A549 treated with AZD9567 at 1 μM for 4 hours (cell line): ENCODE results near the gene LATS1. TPM values are rescaled to one million over a fixed set of nuclear protein-coding genes. Genes with fewer than 3 reads are reported as not detected.

Experiments
- total RNA-seq: library from RNA; stranded (reverse); fragments of 200-300 nt; extraction: Qiagen RNA extraction; gene quantifications from 5 replicates; pipeline ENCODE4 v1.2.3, GENCODE V29; 2022; ENCODE audit not compliant: insufficient read depth

LATS1 gene
- 6.0 to 8.9 TPM (median 8.2 TPM) in 5 replicates for total RNA-seq

DNA sequence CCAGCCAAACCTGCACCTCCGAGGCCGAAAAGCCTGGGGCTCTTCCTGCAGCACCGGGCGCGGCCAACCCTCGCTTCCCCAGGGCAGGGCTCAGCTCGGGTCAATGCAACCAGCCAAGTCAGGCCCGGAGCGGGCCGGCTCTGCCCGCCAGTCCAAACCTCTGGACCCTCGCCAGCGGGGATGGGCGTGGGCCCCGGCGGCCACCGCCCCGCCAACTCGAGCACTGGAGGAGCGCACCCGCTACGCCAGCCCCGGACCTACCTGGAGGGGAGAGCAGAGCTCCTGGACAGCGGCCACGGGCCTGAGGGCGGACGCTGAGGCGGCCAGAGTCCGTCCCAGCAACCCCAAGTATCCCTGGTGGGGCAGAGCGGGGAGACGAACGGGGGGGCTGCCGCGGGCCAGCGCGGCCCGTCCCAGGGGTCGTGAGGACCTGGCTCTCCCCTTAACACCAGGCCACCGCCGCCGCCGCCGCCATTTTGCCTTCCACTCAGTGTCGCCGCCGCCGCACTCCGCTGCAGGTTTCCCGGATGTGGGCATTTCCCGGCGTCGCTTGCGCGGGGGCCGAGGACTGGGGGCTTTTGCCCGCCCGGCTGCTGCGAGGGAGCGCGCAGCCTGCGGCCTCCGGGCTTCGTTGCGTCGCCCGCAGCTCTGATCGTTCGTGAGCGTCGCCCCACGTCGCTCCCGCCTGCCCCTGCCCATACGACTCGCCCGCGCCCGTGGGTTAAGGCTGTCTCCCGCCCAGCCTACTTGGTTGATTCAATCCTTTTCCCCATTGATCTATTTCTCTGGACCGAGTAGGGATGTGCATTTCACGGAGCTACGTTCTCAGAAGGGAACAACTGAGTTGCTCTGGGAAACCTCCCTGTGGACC is at the start of gene LATS1:
Gene LATS1, minus strand, starts transcription at position 514 of the 871 bp plus-strand sequence. CDS start 15,975 bp downstream, outside the sequence.

DNA sequence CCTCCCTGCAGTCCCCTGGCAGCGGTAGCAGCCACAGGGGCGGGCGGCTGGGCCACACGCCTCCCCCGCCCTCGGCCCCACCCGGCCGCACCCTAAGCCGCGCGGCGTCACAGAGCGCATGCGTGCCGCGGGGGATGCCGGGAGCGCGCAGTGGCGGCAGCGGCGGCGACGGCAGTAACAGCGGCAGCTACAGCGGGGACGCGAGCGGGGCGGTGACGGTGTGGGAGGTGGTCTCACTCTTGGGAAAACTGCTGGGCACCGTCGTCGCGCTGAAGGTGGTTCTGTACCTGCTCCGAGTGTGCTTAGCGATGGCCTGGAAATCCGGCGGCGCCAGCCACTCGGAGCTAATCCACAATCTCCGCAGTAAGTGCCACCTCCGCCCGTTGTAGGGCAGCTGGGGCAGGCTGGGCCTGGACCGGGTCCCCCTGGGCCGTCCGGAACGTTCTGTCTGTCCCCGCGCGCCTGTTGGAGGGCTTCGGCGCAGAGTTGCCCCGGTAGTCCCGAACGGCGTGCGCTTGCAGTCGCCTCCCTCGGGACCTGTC is 31.8 kb upstream of the LATS1 start, which contains the start of gene PCMT1:
Gene PCMT1, plus strand, starts transcription at position 148 of the 542 bp plus-strand sequence. Its CDS starts 161 bp downstream, at position 309.

GRCh38 chr6:149746147-149746946 is 28.4 kb upstream of the LATS1 start, which contains the start of gene NUP43:
Gene NUP43 (minus strand): TSS chr6:149746529. CDS start chr6:149746495, 34 bp downstream.

GRCh38 chr6:149648148-149649145 is 69.5 kb downstream of the LATS1 start, which contains the start of gene KATNA1:
Gene KATNA1 (minus strand): TSS chr6:149648714. CDS start chr6:149638547, 10,167 bp downstream.

Other genes starting within 250 kb of the LATS1 start
- 0.03 to 0.12 TPM (median 0.06 TPM) in 4 of 5 replicates, not detected in the other for gene ZC3H12D, start 233.1 kb downstream of the LATS1 start, total RNA-seq
- 10.8 to 21.4 TPM (median 14.1 TPM) in 5 replicates for gene PPIL4, start 172.1 kb downstream of the LATS1 start, total RNA-seq
- 23.8 to 40.7 TPM (median 26.2 TPM) in 5 replicates for gene GINM1, start 151.7 kb downstream of the LATS1 start, total RNA-seq
- gene KATNA1, start 69.4 kb downstream of the LATS1 start, total RNA-seq: 10.4 to 14.7 TPM (median 11.5 TPM) in 5 replicates
- 13.3 to 25.3 TPM (median 15.6 TPM) in 5 replicates for gene NUP43, start 28.4 kb upstream of the LATS1 start, total RNA-seq
- gene PCMT1, start 31.6 kb upstream of the LATS1 start, total RNA-seq: 86.1 to 106 TPM (median 88.8 TPM) in 5 replicates
- gene LRP11, start 146.3 kb upstream of the LATS1 start, total RNA-seq: 25.2 to 36.5 TPM (median 34.9 TPM) in 5 replicates
- 1.5 to 2.9 TPM (median 1.9 TPM) in 4 of 5 replicates, not detected in the other for gene RAET1E, start 180.0 kb upstream of the LATS1 start, total RNA-seq
- gene RAET1G, start 205.0 kb upstream of the LATS1 start, total RNA-seq: 5.5 to 10.7 TPM (median 8.6 TPM) in 5 replicates
- gene ULBP2, start 223.9 kb upstream of the LATS1 start, total RNA-seq: 2.1 to 4.5 TPM (median 3.7 TPM) in 5 replicates
- gene ULBP1, start 245.8 kb upstream of the LATS1 start, total RNA-seq: 0.61 to 0.91 TPM (median 0.79 TPM) in 5 replicates